ENCODE results near the gene SIK2.

- TF ChIP-seq CTCF (IDR thresholded peaks at IDR 0.05) (no peak), POLR2A (IDR thresholded peaks at IDR 0.05) (no peak)
These were observed 18.3 kb downstream of the SIK2 start for GRCh38 chr11:111620518-111620917.

Data from thyroid gland (tissue), 4 donors.